ENCODE measurements around the gene SGIP1. TPM values are rescaled to one million over a fixed set of nuclear protein-coding genes. Genes with fewer than 3 reads are reported as not detected.
"Not testable (repeated sequence)": the region's sequence is repeated elsewhere in the genome, so short reads cannot be mapped to it uniquely, and the experiment has no call there.

SGIP1 gene
- polyA plus RNA-seq, 3 donors: not detected

- intact Hi-C loops (cut with micrococcal nuclease): no loop called here
- Histone ChIP-seq H3K4me1 (ENCODE audit: control insufficient read depth in 1 of 2, insufficient read depth in 2 of 2, low read length in 2 of 2) (no peaks in the 10 kb centered on the region), H3K79me2 (ENCODE audit: insufficient read depth, low read length) (no peaks in the 10 kb centered on the region), H3K4me3 (replicated peaks in 1 of 3; ENCODE audit: low read depth in 2 of 3, low read length in 3 of 3) (no peak overlapping the region), H4K20me1 (ENCODE audit: insufficient read depth, low read length) (no peaks in the 10 kb centered on the region), H3K27me3 (ENCODE audit: control insufficient read depth in 2 of 2, insufficient read depth in 2 of 2, low read length in 2 of 2) (no peaks in the 10 kb centered on the region), H3K36me3 (replicated peaks in 1 of 2; ENCODE audit: control insufficient read depth in 1 of 2, insufficient read depth in 2 of 2, low read length in 2 of 2) (no peaks in the 10 kb centered on the region), H3K4me2 (replicated peaks; ENCODE audit: extremely low read depth, low read length, poor library complexity, severe bottlenecking) (no peak overlapping the region), H3K27ac (ENCODE audit: low read depth in 1 of 2, low read length in 2 of 2) (no peak overlapping the region), H2AFZ (ENCODE audit: insufficient read depth, low read depth, low read length, poor library complexity, severe bottlenecking) (no peak overlapping the region), H3K9me3 (replicated peaks in 1 of 2; ENCODE audit: control insufficient read depth in 1 of 2, insufficient read depth in 1 of 2, low read length in 2 of 2) (no peaks in the 10 kb centered on the region), H3K9ac (ENCODE audit: insufficient read depth, low read length, poor library complexity, severe bottlenecking) (no peak overlapping the region)
- H3K4me1 Mint-ChIP-seq: no peaks in the 10 kb centered on the region
- no peak overlapping the region for H3K27ac Mint-ChIP-seq
- H3K36me3 Mint-ChIP-seq: no peaks in the 10 kb centered on the region
- no peaks in the 10 kb centered on the region for H3K27me3 Mint-ChIP-seq (ENCODE audit: low read depth in 3 of 3)
- H3K9me3 Mint-ChIP-seq: peaks cover 0 to 1% (median 0%) of the 10 kb centered on the region in 7 donors
- no CpG with 5 or more reads among the region's 5 CpGs for WGBS (ENCODE audit: insufficient coverage)
- no peak overlapping the region for H3K4me3 Mint-ChIP-seq
- TF ChIP-seq, protein P1, sequence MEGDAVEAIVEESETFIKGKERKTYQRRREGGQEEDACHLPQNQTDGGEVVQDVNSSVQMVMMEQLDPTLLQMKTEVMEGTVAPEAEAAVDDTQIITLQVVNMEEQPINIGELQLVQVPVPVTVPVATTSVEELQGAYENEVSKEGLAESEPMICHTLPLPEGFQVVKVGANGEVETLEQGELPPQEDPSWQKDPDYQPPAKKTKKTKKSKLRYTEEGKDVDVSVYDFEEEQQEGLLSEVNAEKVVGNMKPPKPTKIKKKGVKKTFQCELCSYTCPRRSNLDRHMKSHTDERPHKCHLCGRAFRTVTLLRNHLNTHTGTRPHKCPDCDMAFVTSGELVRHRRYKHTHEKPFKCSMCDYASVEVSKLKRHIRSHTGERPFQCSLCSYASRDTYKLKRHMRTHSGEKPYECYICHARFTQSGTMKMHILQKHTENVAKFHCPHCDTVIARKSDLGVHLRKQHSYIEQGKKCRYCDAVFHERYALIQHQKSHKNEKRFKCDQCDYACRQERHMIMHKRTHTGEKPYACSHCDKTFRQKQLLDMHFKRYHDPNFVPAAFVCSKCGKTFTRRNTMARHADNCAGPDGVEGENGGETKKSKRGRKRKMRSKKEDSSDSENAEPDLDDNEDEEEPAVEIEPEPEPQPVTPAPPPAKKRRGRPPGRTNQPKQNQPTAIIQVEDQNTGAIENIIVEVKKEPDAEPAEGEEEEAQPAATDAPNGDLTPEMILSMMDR (IDR thresholded peaks at IDR 0.05): no peak
- DNase-seq: no peak
Measured at GRCh38 chr1:66791621-66792610, 258.0 kb downstream of the SGIP1 start.

- H4K20me1 ChIP-seq (ENCODE audit: insufficient read depth, low read length); H3K27ac Mint-ChIP-seq; H3K9me3 Mint-ChIP-seq; H3K27me3 Mint-ChIP-seq (ENCODE audit: low read depth in 3 of 3); H3K27ac ChIP-seq (ENCODE audit: low read depth in 1 of 2, low read length in 2 of 2); H3K9me3 ChIP-seq (replicated peaks in 1 of 2; ENCODE audit: control insufficient read depth in 1 of 2, insufficient read depth in 1 of 2, low read length in 2 of 2); H3K79me2 ChIP-seq (ENCODE audit: insufficient read depth, low read length); DNase-seq; H3K36me3 ChIP-seq (replicated peaks in 1 of 2; ENCODE audit: control insufficient read depth in 1 of 2, insufficient read depth in 2 of 2, low read length in 2 of 2); H3K4me3 Mint-ChIP-seq; intact Hi-C loops (cut with micrococcal nuclease); H2AFZ ChIP-seq (ENCODE audit: insufficient read depth, low read depth, low read length, poor library complexity, severe bottlenecking); H3K4me1 ChIP-seq (ENCODE audit: control insufficient read depth in 1 of 2, insufficient read depth in 2 of 2, low read length in 2 of 2); H3K36me3 Mint-ChIP-seq; H3K4me2 ChIP-seq (replicated peaks; ENCODE audit: extremely low read depth, low read length, poor library complexity, severe bottlenecking); H3K27me3 ChIP-seq (ENCODE audit: control insufficient read depth in 2 of 2, insufficient read depth in 2 of 2, low read length in 2 of 2); H3K9ac ChIP-seq (ENCODE audit: insufficient read depth, low read length, poor library complexity, severe bottlenecking); H3K4me3 ChIP-seq (replicated peaks in 1 of 3; ENCODE audit: low read depth in 2 of 3, low read length in 3 of 3); H3K4me1 Mint-ChIP-seq: not testable (repeated sequence)
- WGBS (ENCODE audit: insufficient coverage): no CpG with 5 or more reads among the region's 2 CpGs
Measured at GRCh38 chr1:66795839-66796238, 261.9 kb downstream of the SGIP1 start.

Small RNA genes within 50 kb of the gene (small RNA-seq; reads per million reads assigned to genes)
- gene MIR3117 (ENCODE audit: insufficient read length, low read depth): not detected

Other genes with a start within 250 kb of the SGIP1 start
- under 1 TPM; 0.08 to 0.54 (median 0.28) TPM for gene DYNLT5, start 218.3 kb downstream of the SGIP1 start, polyA plus RNA-seq

Measured in CD14-positive monocyte (primary cell).